ENCODE measurements around the gene PPP2R1A.
"Not testable (repeated sequence)": the region's sequence is repeated elsewhere in the genome, so short reads cannot be mapped to it uniquely, and the experiment has no call there.

The PPP2R1A gene

DNA sequence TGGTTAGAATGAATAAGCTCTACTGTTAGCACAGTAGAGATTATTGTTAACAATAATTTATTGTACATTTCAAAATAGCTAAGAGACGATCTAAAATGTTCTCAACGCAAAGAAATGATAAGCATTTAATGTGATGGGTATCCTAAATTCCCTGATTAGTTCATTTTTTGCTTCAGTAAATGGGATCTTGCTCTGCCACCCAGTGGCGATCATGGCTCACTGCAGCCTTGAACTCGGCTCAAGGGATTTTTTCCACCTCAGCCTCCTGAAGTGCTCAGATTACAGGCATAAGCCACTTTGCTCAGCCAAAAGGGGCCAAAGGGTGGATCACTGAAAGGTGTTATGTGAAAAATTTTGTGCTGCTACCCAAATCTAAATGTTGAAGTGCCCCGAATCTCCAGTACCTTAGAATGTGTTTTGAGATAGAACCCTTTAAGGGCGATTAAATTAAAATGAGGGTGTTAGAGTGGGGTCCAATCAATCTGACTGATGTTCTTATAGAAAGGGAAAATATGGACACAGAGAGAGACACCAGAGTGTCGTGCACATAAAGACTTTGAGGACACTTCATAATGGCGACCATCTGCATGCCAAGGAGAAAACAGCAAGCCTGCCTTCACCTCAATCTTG is 48.0 kb downstream of the PPP2R1A start:
- no peaks in the 10 kb centered on the region for H3K27me3 ChIP-seq (ENCODE audit: low read depth, low read length)
- H3K4me2 ChIP-seq (ENCODE audit: low read length): no peak overlapping the region
- H2AFZ ChIP-seq (ENCODE audit: low read depth, low read length): 0 out of 2 replicates have a peak overlapping the region, but pooled peaks have one; percentile 5
- no peaks in the 10 kb centered on the region for H3K9me3 ChIP-seq (ENCODE audit: insufficient read depth, low read length)
- no peak overlapping the region for H3K9ac ChIP-seq (ENCODE audit: low read length)
- no peak overlapping the region for H3K27ac ChIP-seq (ENCODE audit: low read length)
- no peak overlapping the region for H3K4me3 ChIP-seq (ENCODE audit: low read length)
- no peaks in the 10 kb centered on the region for H3K79me2 ChIP-seq (ENCODE audit: low read length)
- no peaks in the 10 kb centered on the region for H3K36me3 ChIP-seq (replicated peaks; ENCODE audit: low read depth, low read length)
- no peaks in the 10 kb centered on the region for H3K4me1 ChIP-seq (ENCODE audit: low read length)
- no peaks in the 10 kb centered on the region for H4K20me1 ChIP-seq (ENCODE audit: insufficient read depth, low read length)
- TF ChIP-seq CTCF (IDR thresholded peaks at IDR 0.05; ENCODE audit: low read depth, low read length) (peak; percentile 96), EZH2phosphoT487 (IDR thresholded peaks at IDR 0.05; ENCODE audit: low read depth) (no peak)

GRCh38 chr19:52244021-52244420 is 54.2 kb downstream of the PPP2R1A start:
- no peaks in the 10 kb centered on the region for H3K9me3 ChIP-seq (ENCODE audit: insufficient read depth, low read length)

DNA sequence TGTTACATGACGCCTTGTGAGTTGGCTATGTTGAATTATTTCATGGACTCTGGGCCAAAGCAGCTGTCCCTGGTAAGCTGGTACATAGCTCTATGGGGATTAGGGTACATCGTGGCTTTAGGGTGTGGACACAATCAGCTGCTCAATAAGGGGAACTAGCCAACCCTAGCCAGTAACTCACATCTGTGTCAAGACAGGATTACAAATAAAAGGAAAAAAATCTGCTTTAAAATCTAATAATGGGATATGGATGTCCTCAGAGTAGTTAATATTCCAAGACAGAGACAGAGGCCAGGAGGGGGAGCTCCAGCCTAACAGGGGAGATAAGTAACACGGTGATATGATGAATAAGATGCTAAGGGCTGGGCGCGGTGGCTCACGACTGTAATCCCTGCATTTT is 58.4 kb downstream of the PPP2R1A start:
- Histone ChIP-seq H3K36me3 (replicated peaks; ENCODE audit: low read depth, low read length) (no peaks in the 10 kb centered on the region), H3K4me3 (ENCODE audit: low read length) (no peak overlapping the region), H3K4me2 (ENCODE audit: low read length) (no peak overlapping the region), H3K27ac (ENCODE audit: low read length) (no peak overlapping the region), H3K9ac (ENCODE audit: low read length) (no peak overlapping the region), H2AFZ (ENCODE audit: low read depth, low read length) (no peak overlapping the region), H3K4me1 (ENCODE audit: low read length) (no peaks in the 10 kb centered on the region), H3K27me3 (ENCODE audit: low read depth, low read length) (no peaks in the 10 kb centered on the region), H4K20me1 (ENCODE audit: insufficient read depth, low read length) (no peaks in the 10 kb centered on the region), H3K79me2 (ENCODE audit: low read length) (no peaks in the 10 kb centered on the region), H3K9me3 (ENCODE audit: insufficient read depth, low read length) (no peaks in the 10 kb centered on the region)
- TF ChIP-seq CTCF (IDR thresholded peaks at IDR 0.05; ENCODE audit: low read depth, low read length): peak; percentile 58
- no peak for TF ChIP-seq EZH2phosphoT487 (IDR thresholded peaks at IDR 0.05; ENCODE audit: low read depth)

More at GRCh38 chr19:52244021-52244420, 54.2 kb downstream of the PPP2R1A start:
- no peak overlapping the region for H3K27ac ChIP-seq (ENCODE audit: low read length)
- H3K27me3 ChIP-seq (ENCODE audit: low read depth, low read length): no peaks in the 10 kb centered on the region
- no peaks in the 10 kb centered on the region for H4K20me1 ChIP-seq (ENCODE audit: insufficient read depth, low read length)
- no peaks in the 10 kb centered on the region for H3K36me3 ChIP-seq (replicated peaks; ENCODE audit: low read depth, low read length)
- TF ChIP-seq EZH2phosphoT487 (IDR thresholded peaks at IDR 0.05; ENCODE audit: low read depth) (no peak), CTCF (IDR thresholded peaks at IDR 0.05; ENCODE audit: low read depth, low read length) (no peak)
- no peaks in the 10 kb centered on the region for H3K79me2 ChIP-seq (ENCODE audit: low read length)
- H3K4me3 ChIP-seq (ENCODE audit: low read length): no peak overlapping the region
- H3K4me2 ChIP-seq (ENCODE audit: low read length): no peak overlapping the region
- H2AFZ ChIP-seq (ENCODE audit: low read depth, low read length): no peak overlapping the region
- H3K9ac ChIP-seq (ENCODE audit: low read length): no peak overlapping the region
- no peaks in the 10 kb centered on the region for H3K4me1 ChIP-seq (ENCODE audit: low read length)

GRCh38 chr19:52258426-52258825 is 68.6 kb downstream of the PPP2R1A start:
- H3K36me3 ChIP-seq (replicated peaks; ENCODE audit: low read depth, low read length): no peaks in the 10 kb centered on the region
- H3K27me3 ChIP-seq (ENCODE audit: low read depth, low read length): no peaks in the 10 kb centered on the region
- H4K20me1 ChIP-seq (ENCODE audit: insufficient read depth, low read length): no peaks in the 10 kb centered on the region
- H2AFZ ChIP-seq (ENCODE audit: low read depth, low read length): no peak overlapping the region
- no peak overlapping the region for H3K4me3 ChIP-seq (ENCODE audit: low read length)
- 0 out of 2 replicates have a peak, but pooled peaks cover 8% of the 10 kb centered on the region for H3K9me3 ChIP-seq (ENCODE audit: insufficient read depth, low read length)
- no peak overlapping the region for H3K9ac ChIP-seq (ENCODE audit: low read length)
- H3K27ac ChIP-seq (ENCODE audit: low read length): no peak overlapping the region
- no peaks in the 10 kb centered on the region for H3K79me2 ChIP-seq (ENCODE audit: low read length)
- no peaks in the 10 kb centered on the region for H3K4me1 ChIP-seq (ENCODE audit: low read length)
- no peak for TF ChIP-seq EZH2phosphoT487 (IDR thresholded peaks at IDR 0.05; ENCODE audit: low read depth)
- TF ChIP-seq CTCF (IDR thresholded peaks at IDR 0.05; ENCODE audit: low read depth, low read length): no peak
- H3K4me2 ChIP-seq (ENCODE audit: low read length): no peak overlapping the region

DNA sequence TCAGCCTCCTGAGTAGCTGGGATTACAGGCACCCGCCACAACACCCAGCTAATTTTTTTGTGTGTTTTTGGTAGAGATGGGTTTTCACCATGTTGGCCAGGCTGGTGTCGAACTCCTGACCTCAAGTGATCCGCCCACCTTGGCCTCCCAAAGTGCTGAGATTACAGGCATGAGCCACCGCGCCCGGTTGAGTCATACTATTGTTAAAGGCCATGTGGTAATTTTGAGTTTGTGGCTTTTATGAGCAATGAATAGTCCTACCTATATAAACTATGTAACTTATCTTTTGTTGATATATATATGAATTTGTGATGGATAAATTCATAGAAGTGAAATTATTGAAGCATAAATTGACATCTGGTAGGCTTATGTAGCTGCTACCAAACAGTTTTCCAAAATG is 75.7 kb downstream of the PPP2R1A start:
- H3K4me1 ChIP-seq (ENCODE audit: low read length); H3K36me3 ChIP-seq (replicated peaks; ENCODE audit: low read depth, low read length); H3K4me3 ChIP-seq (ENCODE audit: low read length); H3K27ac ChIP-seq (ENCODE audit: low read length); H3K9ac ChIP-seq (ENCODE audit: low read length); H3K4me2 ChIP-seq (ENCODE audit: low read length); H3K27me3 ChIP-seq (ENCODE audit: low read depth, low read length); H4K20me1 ChIP-seq (ENCODE audit: insufficient read depth, low read length); H2AFZ ChIP-seq (ENCODE audit: low read depth, low read length); H3K9me3 ChIP-seq (ENCODE audit: insufficient read depth, low read length): not testable (repeated sequence)
- peaks cover 12% of the 10 kb centered on the region for H3K79me2 ChIP-seq (ENCODE audit: low read length)

All from OCI-LY3 (cell line).